WTC11 (cell line): ENCODE data around the gene CARMIL3. TPM values are rescaled to one million over a fixed set of nuclear protein-coding genes. Genes with fewer than 3 reads are reported as not detected.

Experiments used
- ATAC-seq: fragments of 200-7000 bp; cut with Tn5 transposase; 2 replicates; pipeline ENCODE4 v1.10.0; 2021; ENCODE audit warnings: mild to moderate bottlenecking, moderate library complexity
- CTCF ChIA-PET: fragments of 300-600 bp; sonication (Branson Sonifier 250); formaldehyde crosslinking; loops from one replicate; lab custom pipeline; 2021; ENCODE audit warnings: antibody characterized with exemption; lab: Charles Lee
- POLR2A ChIA-PET: fragments of 350-600 bp; sonication (Branson Sonifier 250); formaldehyde crosslinking; loops from one replicate; lab custom pipeline; 2021; ENCODE audit warnings: antibody characterized with exemption; lab: Charles Lee
- DNase-seq: peaks from one replicate; pipeline ENCODE4 v3.0.0; 2021; ENCODE audit warnings: low spot score
- H3K27ac Mint-ChIP-seq: 2 replicates; pipeline ENCODE4 v1.8.0; 2021; ENCODE audit warnings: mixed read lengths
- H3K27me3 Mint-ChIP-seq: 2 replicates; pipeline ENCODE4 v1.8.0; 2021; ENCODE audit warnings: low read depth, mild to moderate bottlenecking, moderate library complexity, mixed read lengths
- H3K36me3 Mint-ChIP-seq: 2 replicates; pipeline ENCODE4 v1.8.0; 2021; ENCODE audit warnings: mixed read lengths
- H3K4me1 Mint-ChIP-seq: 2 replicates; pipeline ENCODE4 v1.8.0; 2022; ENCODE audit warnings: mixed read lengths
- H3K4me3 Mint-ChIP-seq: 2 replicates; pipeline ENCODE4 v1.8.0; 2021; ENCODE audit warnings: mild to moderate bottlenecking, moderate library complexity, mixed read lengths
- H3K9me3 Mint-ChIP-seq: 2 replicates; pipeline ENCODE4 v1.8.0; 2021; ENCODE audit warnings: mixed read lengths
- CREB1 ChIP-seq: sonication (generic); formaldehyde crosslinking; IDR thresholded peaks from 2 replicates; pipeline ENCODE4 v1.8.0; 2023; ENCODE audit warnings: mild to moderate bottlenecking, missing genetic modification reagents
- CREM ChIP-seq: sonication (generic); formaldehyde crosslinking; IDR thresholded peaks from 2 replicates; pipeline ENCODE4 v1.8.1; 2022; ENCODE audit warnings: mild to moderate bottlenecking, missing genetic modification reagents, moderate library complexity
- ELF4 ChIP-seq: sonication (generic); formaldehyde crosslinking; IDR thresholded peaks from 2 replicates; pipeline ENCODE4 v1.8.1; 2022; ENCODE audit warnings: low read depth, mild to moderate bottlenecking, moderate library complexity, missing genetic modification reagents
- ETV6 ChIP-seq: sonication (generic); formaldehyde crosslinking; IDR thresholded peaks from 2 replicates; pipeline ENCODE4 v1.8.1; 2022; ENCODE audit warnings: mild to moderate bottlenecking, missing genetic modification reagents
- IRF2 ChIP-seq: sonication (generic); formaldehyde crosslinking; IDR thresholded peaks from 2 replicates; pipeline ENCODE4 v1.8.0; 2022; ENCODE audit warnings: low read depth, missing genetic modification reagents, borderline replicate concordance
- MAX ChIP-seq: sonication (generic); formaldehyde crosslinking; IDR thresholded peaks from 2 replicates; pipeline ENCODE4 v1.8.0; 2022; ENCODE audit warnings: mild to moderate bottlenecking, missing genetic modification reagents
- MLX ChIP-seq: sonication (generic); formaldehyde crosslinking; IDR thresholded peaks from 2 replicates; pipeline ENCODE4 v1.8.1; 2023; ENCODE audit warnings: mild to moderate bottlenecking, missing genetic modification reagents, moderate library complexity
- OVOL2 ChIP-seq: fragments of 250-450 bp; sonication (Bioruptor Pico); IDR thresholded peaks from 2 replicates; pipeline ENCODE4 v1.9.0; 2021; ENCODE audit warnings: mild to moderate bottlenecking, borderline replicate concordance
- PRRX2 ChIP-seq: fragments of 250-450 bp; sonication (Bioruptor Pico); IDR thresholded peaks from 2 replicates; pipeline ENCODE4 v1.8.0; 2021; ENCODE audit warnings: mild to moderate bottlenecking
- RORB ChIP-seq: fragments of 250-450 bp; sonication (Bioruptor Pico); IDR thresholded peaks from 2 replicates; pipeline ENCODE4 v1.9.0; 2021; ENCODE audit warnings: mild to moderate bottlenecking
- SMAD4 ChIP-seq: sonication (generic); formaldehyde crosslinking; IDR thresholded peaks from 2 replicates; pipeline ENCODE4 v1.8.0; 2022; ENCODE audit warnings: mild to moderate bottlenecking, missing genetic modification reagents
- SOX15 ChIP-seq: fragments of 250-450 bp; sonication (Bioruptor Pico); IDR thresholded peaks from 2 replicates; pipeline ENCODE4 v1.9.0; 2021; ENCODE audit warnings: mild to moderate bottlenecking
- ZNF121 ChIP-seq: sonication (generic); formaldehyde crosslinking; IDR thresholded peaks from 2 replicates; pipeline ENCODE4 v1.8.0; 2023; ENCODE audit warnings: missing genetic modification reagents
- ZNF281 ChIP-seq: sonication (generic); formaldehyde crosslinking; IDR thresholded peaks from 2 replicates; pipeline ENCODE4 v1.8.0; 2023; ENCODE audit warnings: mild to moderate bottlenecking, missing genetic modification reagents
- ZNF317 ChIP-seq: sonication (generic); formaldehyde crosslinking; IDR thresholded peaks from 2 replicates; pipeline ENCODE4 v1.8.1; 2023; ENCODE audit warnings: low read depth, mild to moderate bottlenecking, moderate library complexity, missing genetic modification reagents, borderline replicate concordance
- ZNF532 ChIP-seq: fragments of 250-450 bp; sonication (Bioruptor Pico); IDR thresholded peaks from 2 replicates; pipeline ENCODE4 v1.9.0; 2021; ENCODE audit warnings: mild to moderate bottlenecking, borderline replicate concordance
- ZSCAN18 ChIP-seq: fragments of 250-450 bp; sonication (Bioruptor Pico); IDR thresholded peaks from 2 replicates; pipeline ENCODE4 v2.1.2; 2022; ENCODE audit warnings: mild to moderate bottlenecking, moderate library complexity
- total RNA-seq: library from RNA; stranded (reverse); gene quantifications from 3 replicates; pipeline ENCODE4 v1.2.3, GENCODE V29; 2021

Gene CARMIL3
- total RNA-seq, 1 experiment from 2014 or later = 13.0 TPM

- TF ChIP-seq SMAD4 = no peak
- TF ChIP-seq, all 79 proteins: peak for 0
- no peaks in the 10 kb centered on the region for H3K9me3 Mint-ChIP-seq
- no peak overlapping the region for H3K27ac Mint-ChIP-seq
- ChIA-PET CTCF (interaction anchor here (0.8 to 2.8 kb wide), 5 partner anchors 10 to 46 kb away, joined by 3 to 19 read pairs (median 5); no protein-coding TSS in a partner anchor), POLR2A (interaction anchor here (0.9 to 1.9 kb wide), 3 partner anchors 14 to 42 kb away, joined by 3 to 6 read pairs (median 3); partner anchors contain the start of gene PCK2)
- no peaks in the 10 kb centered on the region for H3K27me3 Mint-ChIP-seq
- no peak for DNase-seq
- ATAC-seq = no peak
- H3K4me3 Mint-ChIP-seq = no peak overlapping the region
- no peaks in the 10 kb centered on the region for H3K36me3 Mint-ChIP-seq
- H3K4me1 Mint-ChIP-seq = no peaks in the 10 kb centered on the region
Observed at GRCh38 chr14:24067133-24068082, 15.6 kb downstream of the CARMIL3 start.

GRCh38 chr14:24068711-24069410 lies 17.1 kb downstream of the CARMIL3 start:
- ATAC-seq (no peak), DNase-seq (no peak)
- no peak overlapping the region for H3K27ac Mint-ChIP-seq
- ChIA-PET POLR2A (interaction anchor here (0.7 to 2.0 kb wide), 4 partner anchors 11 to 502 kb away, joined by 3 to 8 read pairs (median 4); partner anchors contain the start of gene EMC9), CTCF (interaction anchor here (0.6 to 2.8 kb wide), 5 partner anchors 11 to 65 kb away, joined by 3 to 19 read pairs (median 4); no protein-coding TSS in a partner anchor)
- no peaks in the 10 kb centered on the region for H3K9me3 Mint-ChIP-seq
- TF ChIP-seq RORB (CRISPR knock-in tag) = no peak
- TF ChIP-seq SOX15 (CRISPR knock-in tag) = no peak
- TF ChIP-seq ZNF532 (CRISPR knock-in tag) = no peak
- TF ChIP-seq IRF2 (CRISPR knock-in tag) = no peak
- no peak for TF ChIP-seq PRRX2
- TF ChIP-seq OVOL2 (CRISPR knock-in tag) = no peak
- no peak for TF ChIP-seq ETV6
- no peak for TF ChIP-seq ZSCAN18 (CRISPR knock-in tag)
- no peak for TF ChIP-seq ZNF121
- TF ChIP-seq ELF4 (CRISPR knock-in tag) = no peak
- no peak for TF ChIP-seq MLX (CRISPR knock-in tag)
- no peak for TF ChIP-seq ZNF317 (CRISPR knock-in tag)
- no peak for TF ChIP-seq CREB1 (CRISPR knock-in tag)
- no peak for TF ChIP-seq MAX
- no peak for TF ChIP-seq ZNF281 (CRISPR knock-in tag)
- no peak for TF ChIP-seq CREM
- H3K4me3 Mint-ChIP-seq = no peak overlapping the region
- H3K4me1 Mint-ChIP-seq = no peaks in the 10 kb centered on the region
- no peaks in the 10 kb centered on the region for H3K36me3 Mint-ChIP-seq
- no peaks in the 10 kb centered on the region for H3K27me3 Mint-ChIP-seq
